Measurements from ENCODE around the gene ZBTB24.

DNA sequence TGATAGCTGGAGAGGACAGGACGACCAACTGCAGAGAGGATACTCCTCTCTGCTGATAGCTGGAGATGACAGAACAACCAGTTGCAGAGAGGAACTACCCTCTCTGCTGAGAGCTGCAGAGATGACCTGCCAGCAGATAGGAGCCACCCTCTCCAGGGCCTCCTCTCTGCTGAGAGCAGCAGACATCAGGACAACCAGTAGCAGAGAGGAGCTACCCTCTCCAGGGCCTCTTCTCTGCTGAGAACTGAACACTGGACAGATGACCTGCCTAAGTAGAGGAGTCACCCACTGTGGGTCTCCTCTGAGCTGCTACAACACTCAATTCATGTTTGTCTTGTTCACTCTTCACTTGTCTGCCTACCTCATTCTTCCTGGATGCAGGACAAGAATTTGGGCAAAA lies 27.3 kb upstream of the ZBTB24 start:
- no peak for TF ChIP-seq CTCF (IDR thresholded peaks at IDR 0.05)
- TF ChIP-seq POLR2A (IDR thresholded peaks at IDR 0.05): no peak

All from testis (tissue), 2 donors.